GM23338 (cell line): ENCODE results near the gene MAST4. TPM values are rescaled to one million over a fixed set of nuclear protein-coding genes. Genes with fewer than 3 reads are reported as not detected.

Experiments
- ATAC-seq: fragments of 200-7000 bp; cut with Tn5 transposase; 3 replicates; pipeline ENCODE4 v1.9.1; 2020
- DNase-seq: peaks from one replicate; pipeline ENCODE4 v3.0.0-alpha.2; 2015; ENCODE audit warnings: low spot score
- H2AFZ ChIP-seq: fragments of 200-600 bp; sonication (generic); 2 replicates; pipeline ENCODE4 v1.8.0; 2016; ENCODE audit warnings: antibody characterized with exemption, mild to moderate bottlenecking, moderate library complexity
- H3F3A ChIP-seq: fragments of 200-600 bp; sonication (generic); replicated peaks from 2 replicates; pipeline ENCODE4 v1.8.0; 2017; ENCODE audit warnings: antibody characterized with exemption, mixed run types, low read depth
- H3K27ac ChIP-seq: fragments of 200-600 bp; sonication (generic); 2 replicates; pipeline ENCODE4 v1.6.1; 2016; ENCODE audit warnings: low read depth
- H3K27me3 ChIP-seq: fragments of 200-600 bp; sonication (generic); 2 replicates; pipeline ENCODE4 v1.8.0; 2016; ENCODE audit warnings: mild to moderate bottlenecking, mixed run types, moderate library complexity; ENCODE audit not compliant: insufficient read depth
- H3K36me3 ChIP-seq: fragments of 200-600 bp; sonication (generic); 2 replicates; pipeline ENCODE4 v1.8.0; 2016; ENCODE audit warnings: mild to moderate bottlenecking; ENCODE audit not compliant: insufficient read depth
- H3K4me1 ChIP-seq: fragments of 200-600 bp; sonication (generic); 2 replicates; pipeline ENCODE4 v1.8.0; 2016; ENCODE audit warnings: mild to moderate bottlenecking, moderate library complexity; ENCODE audit not compliant: insufficient read depth
- H3K4me2 ChIP-seq: fragments of 200-600 bp; sonication (generic); 2 replicates; pipeline ENCODE4 v1.7.1; 2017; ENCODE audit warnings: mixed run types
- H3K4me3 ChIP-seq: fragments of 200-600 bp; sonication (generic); 2 replicates; pipeline ENCODE4 v1.6.1; 2016; ENCODE audit warnings: mixed run types
- H3K79me2 ChIP-seq: fragments of 200-600 bp; sonication (generic); replicated peaks from 2 replicates; pipeline ENCODE4 v1.8.0; 2017; ENCODE audit warnings: mild to moderate bottlenecking; ENCODE audit not compliant: insufficient read depth
- H3K9me2 ChIP-seq: fragments of 200-600 bp; sonication (generic); 2 replicates; pipeline ENCODE4 v1.8.0; 2017; ENCODE audit not compliant: insufficient read depth
- H4K20me1 ChIP-seq: fragments of 200-600 bp; sonication (generic); replicated peaks from 2 replicates; pipeline ENCODE4 v1.8.0; 2017; ENCODE audit warnings: mild to moderate bottlenecking; ENCODE audit not compliant: insufficient read depth
- H3K27ac Mint-ChIP-seq: 2 replicates; pipeline ENCODE4 v1.8.0; 2020; ENCODE audit warnings: inconsistent platforms, mild to moderate bottlenecking, moderate library complexity, mixed read lengths
- H3K27me3 Mint-ChIP-seq: 3 replicates; pipeline ENCODE4 v1.8.0; 2022; ENCODE audit warnings: low read depth, mild to moderate bottlenecking, moderate library complexity, mixed read lengths, inconsistent platforms; ENCODE audit not compliant: insufficient read depth, poor library complexity
- H3K36me3 Mint-ChIP-seq: 3 replicates; pipeline ENCODE4 v1.8.0; 2021; ENCODE audit warnings: low read depth, mild to moderate bottlenecking, inconsistent platforms, moderate library complexity, mixed read lengths
- H3K4me1 Mint-ChIP-seq: 3 replicates; pipeline ENCODE4 v1.8.0; 2020; ENCODE audit warnings: mild to moderate bottlenecking, inconsistent platforms, mixed read lengths
- H3K4me3 Mint-ChIP-seq: 3 replicates; pipeline ENCODE4 v1.8.0; 2021; ENCODE audit warnings: moderate library complexity, mild to moderate bottlenecking, inconsistent platforms, mixed read lengths
- H3K9me3 Mint-ChIP-seq: 3 replicates; pipeline ENCODE4 v1.8.0; 2020; ENCODE audit warnings: moderate library complexity, mild to moderate bottlenecking, inconsistent platforms, mixed read lengths
- CREB1 ChIP-seq: fragments of 250-450 bp; sonication (Bioruptor Pico); IDR thresholded peaks from 2 replicates; pipeline ENCODE4 v1.5.0; 2020; ENCODE audit warnings: low read depth, mild to moderate bottlenecking, moderate library complexity
- EZH2 ChIP-seq: fragments of 200-600 bp; sonication (generic); IDR thresholded peaks from one replicate; pipeline ENCODE4 v1.8.0; 2017; ENCODE audit warnings: antibody characterized with exemption, mild to moderate bottlenecking, low read depth; ENCODE audit not compliant: unreplicated experiment
- EZH2phosphoT487 ChIP-seq: fragments of 200-600 bp; sonication (generic); IDR thresholded peaks from one replicate; pipeline ENCODE4 v1.8.1; 2018; ENCODE audit warnings: antibody characterized with exemption; ENCODE audit not compliant: unreplicated experiment
- JUNB ChIP-seq: IDR thresholded peaks from one replicate; pipeline ENCODE4 v1.6.1; 2016; ENCODE audit warnings: antibody characterized with exemption; ENCODE audit not compliant: unreplicated experiment
- NANOG ChIP-seq: IDR thresholded peaks from 2 replicates; pipeline ENCODE4 v1.6.1; 2016; ENCODE audit warnings: antibody characterized with exemption, borderline replicate concordance
- POLR2AphosphoS5 ChIP-seq: IDR thresholded peaks from 2 replicates; pipeline ENCODE4 v1.6.1; 2016; ENCODE audit warnings: antibody characterized with exemption, low read depth
- STAT1 ChIP-seq: IDR thresholded peaks from one replicate; pipeline ENCODE4 v1.6.1; 2016; ENCODE audit warnings: antibody characterized with exemption; ENCODE audit not compliant: unreplicated experiment
- ZNF114 ChIP-seq: fragments of 250-450 bp; sonication (Bioruptor Pico); IDR thresholded peaks from 2 replicates; pipeline ENCODE4 v1.5.0; 2020; ENCODE audit warnings: mild to moderate bottlenecking, moderate library complexity
- ZNF331 ChIP-seq: fragments of 250-450 bp; sonication (Bioruptor Pico); IDR thresholded peaks from 2 replicates; pipeline ENCODE4 v1.5.0; 2020; ENCODE audit warnings: low read depth, mild to moderate bottlenecking, moderate library complexity
- polyA plus RNA-seq: library from polyadenylated mRNA; unstranded; fragments of >200 nt; fragmentation: Nextera tagmentation; extraction: Ambion mirVana; gene quantifications from 2 replicates; pipeline ENCODE4 v1.2.1, GENCODE V29; 2016
- total RNA-seq: library from RNA; depleted of rRNA; stranded (reverse); fragments of >200 nt; shearing (Covaris generic); gene quantifications from 2 replicates; pipeline ENCODE4 v1.2.3, GENCODE V29; 2014
- TF ChIP-seq, protein P1 (sequence below): IDR thresholded peaks from one replicate; pipeline ENCODE4 v1.6.1; 2018; ENCODE audit warnings: antibody characterized with exemption; ENCODE audit not compliant: unreplicated experiment
- TF ChIP-seq, protein P2 (sequence below): IDR thresholded peaks from 2 replicates; pipeline ENCODE4 v1.6.1; 2016; ENCODE audit warnings: antibody characterized with exemption
- TF ChIP-seq, protein P3 (sequence below), 2 experiments: fragments of 200-600 bp in 1 of 2; sonication (generic) in 1 of 2; conservative IDR thresholded peaks; 2 replicates each; pipeline versions ENCODE4 v1.5.1 to v1.6.1; 2016 to 2017; ENCODE audit warnings: antibody characterized with exemption in 2 of 2, low read depth in 2 of 2, mild to moderate bottlenecking in 2 of 2, moderate library complexity in 1 of 2
- TF ChIP-seq, protein P4 (sequence below): fragments of 250-450 bp; sonication (Bioruptor Pico); IDR thresholded peaks from 2 replicates; pipeline ENCODE4 v1.5.0; 2020; ENCODE audit warnings: mild to moderate bottlenecking, moderate library complexity

The MAST4 gene
- total and polyA plus RNA-seq, 2 experiments from 2014 or later = 3.6 to 8.5 TPM

DNA sequence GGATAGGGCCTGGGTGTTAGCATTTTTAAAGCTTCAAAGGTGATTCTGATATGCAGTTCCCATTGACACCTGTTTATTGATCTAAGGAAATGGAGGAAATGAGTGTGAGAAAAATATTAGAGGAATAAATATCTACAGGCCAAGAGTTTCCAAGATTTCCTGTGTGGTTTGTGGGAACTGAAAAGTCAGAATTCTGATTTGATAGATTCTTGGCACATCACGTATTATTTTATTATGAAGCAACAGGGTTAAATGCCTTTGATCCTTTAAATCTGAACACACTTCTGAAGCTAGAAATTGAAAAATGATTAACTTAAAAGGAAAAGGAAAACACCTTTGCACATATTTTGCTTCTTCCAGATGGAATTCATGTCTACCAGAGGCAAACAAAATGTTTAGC lies 486.7 kb downstream of the MAST4 start:
- Histone ChIP-seq H3K36me3 (no peaks in the 10 kb centered on the region), H3K27ac (no peak overlapping the region), H3K4me1 (no peaks in the 10 kb centered on the region), H2AFZ (no peak overlapping the region), H3K9me2 (no peaks in the 10 kb centered on the region), H4K20me1 (no peaks in the 10 kb centered on the region), H3F3A (no peaks in the 10 kb centered on the region), H3K79me2 (no peaks in the 10 kb centered on the region), H3K4me3 (no peak overlapping the region), H3K27me3 (no peaks in the 10 kb centered on the region), H3K4me2 (no peak overlapping the region)
- Mint-ChIP-seq H3K27ac (no peak overlapping the region), H3K4me3 (no peak overlapping the region), H3K9me3 (no peaks in the 10 kb centered on the region), H3K36me3 (no peaks in the 10 kb centered on the region), H3K4me1 (no peaks in the 10 kb centered on the region; the same call in 2 of the 3 replicates), H3K27me3 (no peaks in the 10 kb centered on the region)
- no peak for TF ChIP-seq ZNF114 (CRISPR knock-in tag)
- TF ChIP-seq STAT1 = no peak
- TF ChIP-seq, protein P1, sequence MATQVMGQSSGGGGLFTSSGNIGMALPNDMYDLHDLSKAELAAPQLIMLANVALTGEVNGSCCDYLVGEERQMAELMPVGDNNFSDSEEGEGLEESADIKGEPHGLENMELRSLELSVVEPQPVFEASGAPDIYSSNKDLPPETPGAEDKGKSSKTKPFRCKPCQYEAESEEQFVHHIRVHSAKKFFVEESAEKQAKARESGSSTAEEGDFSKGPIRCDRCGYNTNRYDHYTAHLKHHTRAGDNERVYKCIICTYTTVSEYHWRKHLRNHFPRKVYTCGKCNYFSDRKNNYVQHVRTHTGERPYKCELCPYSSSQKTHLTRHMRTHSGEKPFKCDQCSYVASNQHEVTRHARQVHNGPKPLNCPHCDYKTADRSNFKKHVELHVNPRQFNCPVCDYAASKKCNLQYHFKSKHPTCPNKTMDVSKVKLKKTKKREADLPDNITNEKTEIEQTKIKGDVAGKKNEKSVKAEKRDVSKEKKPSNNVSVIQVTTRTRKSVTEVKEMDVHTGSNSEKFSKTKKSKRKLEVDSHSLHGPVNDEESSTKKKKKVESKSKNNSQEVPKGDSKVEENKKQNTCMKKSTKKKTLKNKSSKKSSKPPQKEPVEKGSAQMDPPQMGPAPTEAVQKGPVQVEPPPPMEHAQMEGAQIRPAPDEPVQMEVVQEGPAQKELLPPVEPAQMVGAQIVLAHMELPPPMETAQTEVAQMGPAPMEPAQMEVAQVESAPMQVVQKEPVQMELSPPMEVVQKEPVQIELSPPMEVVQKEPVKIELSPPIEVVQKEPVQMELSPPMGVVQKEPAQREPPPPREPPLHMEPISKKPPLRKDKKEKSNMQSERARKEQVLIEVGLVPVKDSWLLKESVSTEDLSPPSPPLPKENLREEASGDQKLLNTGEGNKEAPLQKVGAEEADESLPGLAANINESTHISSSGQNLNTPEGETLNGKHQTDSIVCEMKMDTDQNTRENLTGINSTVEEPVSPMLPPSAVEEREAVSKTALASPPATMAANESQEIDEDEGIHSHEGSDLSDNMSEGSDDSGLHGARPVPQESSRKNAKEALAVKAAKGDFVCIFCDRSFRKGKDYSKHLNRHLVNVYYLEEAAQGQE = no peak
- no peak for TF ChIP-seq ZNF331 (CRISPR knock-in tag)
- no peak for TF ChIP-seq EZH2
- TF ChIP-seq, protein P2, sequence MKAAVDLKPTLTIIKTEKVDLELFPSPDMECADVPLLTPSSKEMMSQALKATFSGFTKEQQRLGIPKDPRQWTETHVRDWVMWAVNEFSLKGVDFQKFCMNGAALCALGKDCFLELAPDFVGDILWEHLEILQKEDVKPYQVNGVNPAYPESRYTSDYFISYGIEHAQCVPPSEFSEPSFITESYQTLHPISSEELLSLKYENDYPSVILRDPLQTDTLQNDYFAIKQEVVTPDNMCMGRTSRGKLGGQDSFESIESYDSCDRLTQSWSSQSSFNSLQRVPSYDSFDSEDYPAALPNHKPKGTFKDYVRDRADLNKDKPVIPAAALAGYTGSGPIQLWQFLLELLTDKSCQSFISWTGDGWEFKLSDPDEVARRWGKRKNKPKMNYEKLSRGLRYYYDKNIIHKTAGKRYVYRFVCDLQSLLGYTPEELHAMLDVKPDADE = no peak
- TF ChIP-seq CREB1 (CRISPR knock-in tag) = no peak
- TF ChIP-seq, protein P3, sequence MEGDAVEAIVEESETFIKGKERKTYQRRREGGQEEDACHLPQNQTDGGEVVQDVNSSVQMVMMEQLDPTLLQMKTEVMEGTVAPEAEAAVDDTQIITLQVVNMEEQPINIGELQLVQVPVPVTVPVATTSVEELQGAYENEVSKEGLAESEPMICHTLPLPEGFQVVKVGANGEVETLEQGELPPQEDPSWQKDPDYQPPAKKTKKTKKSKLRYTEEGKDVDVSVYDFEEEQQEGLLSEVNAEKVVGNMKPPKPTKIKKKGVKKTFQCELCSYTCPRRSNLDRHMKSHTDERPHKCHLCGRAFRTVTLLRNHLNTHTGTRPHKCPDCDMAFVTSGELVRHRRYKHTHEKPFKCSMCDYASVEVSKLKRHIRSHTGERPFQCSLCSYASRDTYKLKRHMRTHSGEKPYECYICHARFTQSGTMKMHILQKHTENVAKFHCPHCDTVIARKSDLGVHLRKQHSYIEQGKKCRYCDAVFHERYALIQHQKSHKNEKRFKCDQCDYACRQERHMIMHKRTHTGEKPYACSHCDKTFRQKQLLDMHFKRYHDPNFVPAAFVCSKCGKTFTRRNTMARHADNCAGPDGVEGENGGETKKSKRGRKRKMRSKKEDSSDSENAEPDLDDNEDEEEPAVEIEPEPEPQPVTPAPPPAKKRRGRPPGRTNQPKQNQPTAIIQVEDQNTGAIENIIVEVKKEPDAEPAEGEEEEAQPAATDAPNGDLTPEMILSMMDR (conservative IDR thresholded peaks at IDR 0.05; ENCODE audit: low read depth in 2 of 2) = no peak
- no peak for TF ChIP-seq NANOG
- no peak for TF ChIP-seq EZH2phosphoT487
- TF ChIP-seq JUNB = no peak
- no peak for TF ChIP-seq POLR2AphosphoS5
- TF ChIP-seq, protein P4, sequence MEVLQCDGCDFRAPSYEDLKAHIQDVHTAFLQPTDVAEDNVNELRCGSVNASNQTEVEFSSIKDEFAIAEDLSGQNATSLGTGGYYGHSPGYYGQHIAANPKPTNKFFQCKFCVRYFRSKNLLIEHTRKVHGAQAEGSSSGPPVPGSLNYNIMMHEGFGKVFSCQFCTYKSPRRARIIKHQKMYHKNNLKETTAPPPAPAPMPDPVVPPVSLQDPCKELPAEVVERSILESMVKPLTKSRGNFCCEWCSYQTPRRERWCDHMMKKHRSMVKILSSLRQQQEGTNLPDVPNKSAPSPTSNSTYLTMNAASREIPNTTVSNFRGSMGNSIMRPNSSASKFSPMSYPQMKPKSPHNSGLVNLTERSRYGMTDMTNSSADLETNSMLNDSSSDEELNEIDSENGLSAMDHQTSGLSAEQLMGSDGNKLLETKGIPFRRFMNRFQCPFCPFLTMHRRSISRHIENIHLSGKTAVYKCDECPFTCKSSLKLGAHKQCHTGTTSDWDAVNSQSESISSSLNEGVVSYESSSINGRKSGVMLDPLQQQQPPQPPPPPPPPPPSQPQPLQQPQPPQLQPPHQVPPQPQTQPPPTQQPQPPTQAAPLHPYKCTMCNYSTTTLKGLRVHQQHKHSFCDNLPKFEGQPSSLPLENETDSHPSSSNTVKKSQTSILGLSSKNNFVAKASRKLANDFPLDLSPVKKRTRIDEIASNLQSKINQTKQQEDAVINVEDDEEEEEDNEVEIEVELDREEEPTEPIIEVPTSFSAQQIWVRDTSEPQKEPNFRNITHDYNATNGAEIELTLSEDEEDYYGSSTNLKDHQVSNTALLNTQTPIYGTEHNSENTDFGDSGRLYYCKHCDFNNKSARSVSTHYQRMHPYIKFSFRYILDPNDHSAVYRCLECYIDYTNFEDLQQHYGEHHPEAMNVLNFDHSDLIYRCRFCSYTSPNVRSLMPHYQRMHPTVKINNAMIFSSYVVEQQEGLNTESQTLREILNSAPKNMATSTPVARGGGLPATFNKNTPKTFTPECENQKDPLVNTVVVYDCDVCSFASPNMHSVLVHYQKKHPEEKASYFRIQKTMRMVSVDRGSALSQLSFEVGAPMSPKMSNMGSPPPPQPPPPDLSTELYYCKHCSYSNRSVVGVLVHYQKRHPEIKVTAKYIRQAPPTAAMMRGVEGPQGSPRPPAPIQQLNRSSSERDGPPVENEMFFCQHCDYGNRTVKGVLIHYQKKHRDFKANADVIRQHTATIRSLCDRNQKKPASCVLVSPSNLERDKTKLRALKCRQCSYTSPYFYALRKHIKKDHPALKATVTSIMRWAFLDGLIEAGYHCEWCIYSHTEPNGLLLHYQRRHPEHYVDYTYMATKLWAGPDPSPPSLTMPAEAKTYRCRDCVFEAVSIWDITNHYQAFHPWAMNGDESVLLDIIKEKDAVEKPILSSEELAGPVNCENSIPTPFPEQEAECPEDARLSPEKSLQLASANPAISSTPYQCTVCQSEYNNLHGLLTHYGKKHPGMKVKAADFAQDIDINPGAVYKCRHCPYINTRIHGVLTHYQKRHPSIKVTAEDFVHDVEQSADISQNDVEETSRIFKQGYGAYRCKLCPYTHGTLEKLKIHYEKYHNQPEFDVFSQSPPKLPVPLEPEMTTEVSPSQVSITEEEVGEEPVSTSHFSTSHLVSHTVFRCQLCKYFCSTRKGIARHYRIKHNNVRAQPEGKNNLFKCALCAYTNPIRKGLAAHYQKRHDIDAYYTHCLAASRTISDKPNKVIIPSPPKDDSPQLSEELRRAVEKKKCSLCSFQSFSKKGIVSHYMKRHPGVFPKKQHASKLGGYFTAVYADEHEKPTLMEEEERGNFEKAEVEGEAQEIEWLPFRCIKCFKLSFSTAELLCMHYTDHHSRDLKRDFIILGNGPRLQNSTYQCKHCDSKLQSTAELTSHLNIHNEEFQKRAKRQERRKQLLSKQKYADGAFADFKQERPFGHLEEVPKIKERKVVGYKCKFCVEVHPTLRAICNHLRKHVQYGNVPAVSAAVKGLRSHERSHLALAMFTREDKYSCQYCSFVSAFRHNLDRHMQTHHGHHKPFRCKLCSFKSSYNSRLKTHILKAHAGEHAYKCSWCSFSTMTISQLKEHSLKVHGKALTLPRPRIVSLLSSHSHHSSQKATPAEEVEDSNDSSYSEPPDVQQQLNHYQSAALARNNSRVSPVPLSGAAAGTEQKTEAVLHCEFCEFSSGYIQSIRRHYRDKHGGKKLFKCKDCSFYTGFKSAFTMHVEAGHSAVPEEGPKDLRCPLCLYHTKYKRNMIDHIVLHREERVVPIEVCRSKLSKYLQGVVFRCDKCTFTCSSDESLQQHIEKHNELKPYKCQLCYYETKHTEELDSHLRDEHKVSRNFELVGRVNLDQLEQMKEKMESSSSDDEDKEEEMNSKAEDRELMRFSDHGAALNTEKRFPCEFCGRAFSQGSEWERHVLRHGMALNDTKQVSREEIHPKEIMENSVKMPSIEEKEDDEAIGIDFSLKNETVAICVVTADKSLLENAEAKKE (CRISPR knock-in tag) = no peak
- ATAC-seq (no peak), DNase-seq (no peak)
